ENCODE results near the gene ENTPD6. TPM values are rescaled to one million over a fixed set of nuclear protein-coding genes. Genes with fewer than 3 reads are reported as not detected.

The ENTPD6 gene
- total and polyA plus RNA-seq, 2 donors (not counting 1 experiment from before 2014, with no cell fraction given) = 64.4 to 79.8 TPM

DNA sequence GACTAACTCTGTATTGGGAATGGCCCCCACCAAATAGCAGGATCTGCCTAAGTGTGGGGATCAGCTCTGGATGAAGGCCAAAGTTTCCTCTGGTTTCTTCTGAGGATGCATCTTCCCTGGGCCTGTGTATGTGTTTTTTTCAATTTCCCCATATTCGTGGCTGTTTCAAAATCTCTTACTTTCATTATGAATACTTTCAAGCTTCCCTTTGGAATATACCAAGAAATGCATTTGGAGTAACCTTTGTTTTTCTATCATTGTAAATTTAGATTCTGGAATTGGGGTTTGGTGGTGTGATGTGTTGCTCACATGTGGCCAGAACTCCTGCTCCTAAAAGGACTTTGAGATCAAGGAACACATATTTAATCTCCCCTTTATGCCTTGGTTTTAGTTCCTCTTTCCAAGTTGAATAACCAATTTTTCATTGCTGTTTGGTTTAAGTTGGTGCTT lies 8.4 kb downstream of the ENTPD6 start:
- Mint-ChIP-seq H3K4me3 (peak overlapping the region; percentile 62), H3K4me1 (peaks cover 33% of the 10 kb centered on the region), H3K27ac (peak overlapping the region; percentile 12), H3K9me3 (ENCODE audit: insufficient read depth) (no peaks in the 10 kb centered on the region), H3K27me3 (no peaks in the 10 kb centered on the region)
- Histone ChIP-seq H3K4me2 (replicated peaks; ENCODE audit: low read depth, low read length, poor library complexity, severe bottlenecking) (peak overlapping the region; percentile 62), H3K9ac (ENCODE audit: low read length) (peak overlapping the region; percentile 40), H3K27ac (ENCODE audit: low read length in 2 of 2) (no peak overlapping the region), H3K4me1 (ENCODE audit: control insufficient read depth in 2 of 2, insufficient read depth in 2 of 2, low read length in 2 of 2) (peaks cover 15 to 17% of the 10 kb centered on the region in 2 donors), H3K27me3 (replicated peaks in 1 of 4; ENCODE audit: control extremely low read depth in 1 of 4, control insufficient read depth in 3 of 4, insufficient read depth in 4 of 4, low read length in 3 of 4) (no peaks in the 10 kb centered on the region), H3K36me3 (replicated peaks in 1 of 2; ENCODE audit: control extremely low read depth in 1 of 2, control insufficient read depth in 1 of 2, extremely low read depth in 1 of 2, insufficient read depth in 2 of 2, low read length in 1 of 2) (no peaks in the 10 kb centered on the region), H3K79me2 (ENCODE audit: control insufficient read depth, insufficient read depth, low read length) (peaks cover 38% of the 10 kb centered on the region), H3K4me3 (ENCODE audit: control extremely low read depth in 1 of 5, extremely low read depth in 1 of 5, insufficient read depth in 1 of 5, low read depth in 2 of 5, low read length in 4 of 5) (peak overlapping the region in 1 of 5 experiments; percentile 9), H3K9me3 (ENCODE audit: control extremely low read depth in 1 of 3, control insufficient read depth in 2 of 3, insufficient read depth in 1 of 3, low read length in 2 of 3) (no peaks in the 10 kb centered on the region), H2AFZ (ENCODE audit: insufficient read depth, low read depth, low read length, poor library complexity, severe bottlenecking) (no peak overlapping the region), H4K20me1 (ENCODE audit: control insufficient read depth, insufficient read depth, low read length, poor library complexity, severe bottlenecking) (peaks cover 18% of the 10 kb centered on the region)
- DNase-seq = peak; percentile 42
- intact Hi-C loops (cut with micrococcal nuclease) = no loop called here
- TF ChIP-seq, protein P1, sequence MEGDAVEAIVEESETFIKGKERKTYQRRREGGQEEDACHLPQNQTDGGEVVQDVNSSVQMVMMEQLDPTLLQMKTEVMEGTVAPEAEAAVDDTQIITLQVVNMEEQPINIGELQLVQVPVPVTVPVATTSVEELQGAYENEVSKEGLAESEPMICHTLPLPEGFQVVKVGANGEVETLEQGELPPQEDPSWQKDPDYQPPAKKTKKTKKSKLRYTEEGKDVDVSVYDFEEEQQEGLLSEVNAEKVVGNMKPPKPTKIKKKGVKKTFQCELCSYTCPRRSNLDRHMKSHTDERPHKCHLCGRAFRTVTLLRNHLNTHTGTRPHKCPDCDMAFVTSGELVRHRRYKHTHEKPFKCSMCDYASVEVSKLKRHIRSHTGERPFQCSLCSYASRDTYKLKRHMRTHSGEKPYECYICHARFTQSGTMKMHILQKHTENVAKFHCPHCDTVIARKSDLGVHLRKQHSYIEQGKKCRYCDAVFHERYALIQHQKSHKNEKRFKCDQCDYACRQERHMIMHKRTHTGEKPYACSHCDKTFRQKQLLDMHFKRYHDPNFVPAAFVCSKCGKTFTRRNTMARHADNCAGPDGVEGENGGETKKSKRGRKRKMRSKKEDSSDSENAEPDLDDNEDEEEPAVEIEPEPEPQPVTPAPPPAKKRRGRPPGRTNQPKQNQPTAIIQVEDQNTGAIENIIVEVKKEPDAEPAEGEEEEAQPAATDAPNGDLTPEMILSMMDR (IDR thresholded peaks at IDR 0.05) = no peak
- no peak for TF ChIP-seq EZH2 (IDR thresholded peaks at IDR 0.05; ENCODE audit: borderline replicate concordance, insufficient read depth, low read depth, low read length, poor library complexity, severe bottlenecking)
- CTCF ChIA-PET = interaction anchor here (0.8 to 1.3 kb wide), 2 partner anchors 10 to 25 kb away, joined by 3 read pairs; no protein-coding TSS in a partner anchor
- POLR2A ChIA-PET = no interaction called here
- WGBS (ENCODE audit: insufficient coverage) = no CpG with 5 or more reads among the region's 1 CpG
- ATAC-seq (ENCODE audit: low read depth) = no peak

DNA sequence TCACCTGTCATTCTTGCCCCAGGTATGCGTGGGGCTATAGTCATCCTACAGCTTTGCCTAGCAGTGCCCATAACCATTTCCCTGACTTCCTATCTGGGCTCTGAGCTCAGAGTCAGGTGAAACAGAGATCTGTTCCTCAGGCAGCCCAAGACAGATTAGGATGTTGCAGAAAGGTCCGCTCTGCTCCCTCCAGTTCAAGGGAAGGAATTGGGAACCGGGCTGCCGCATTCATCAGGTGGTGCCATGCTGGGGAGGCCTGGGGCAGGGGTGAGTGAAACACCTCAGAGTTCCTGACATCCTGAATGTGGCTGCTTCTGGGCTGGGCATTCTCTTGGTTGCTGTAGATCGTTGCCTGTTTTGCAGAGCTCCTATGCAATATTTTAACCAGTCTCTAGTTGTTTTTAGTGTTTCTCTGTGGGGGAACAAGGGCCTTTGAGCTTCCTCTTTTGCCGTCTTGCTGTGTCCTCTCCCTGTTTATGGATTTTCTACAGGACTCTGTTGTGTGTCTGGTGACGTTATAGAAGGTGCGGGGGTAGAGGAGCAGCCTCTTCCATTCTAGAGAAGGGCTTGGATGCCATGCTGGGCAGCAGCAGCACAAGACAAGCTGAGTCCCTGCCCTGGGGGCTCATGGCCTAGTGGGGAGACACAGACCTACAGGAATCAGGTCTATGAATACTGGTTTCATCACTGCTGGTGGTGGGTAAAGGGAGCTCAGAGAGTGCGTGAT lies 9.2 kb downstream of the ENTPD6 start:
- no peak overlapping the region for H3K27ac Mint-ChIP-seq
- H3K4me3 ChIP-seq (ENCODE audit: control extremely low read depth in 1 of 5, extremely low read depth in 1 of 5, insufficient read depth in 1 of 5, low read depth in 2 of 5, low read length in 4 of 5) = no peak overlapping the region
- no peaks in the 10 kb centered on the region for H3K36me3 ChIP-seq (replicated peaks in 1 of 2; ENCODE audit: control extremely low read depth in 1 of 2, control insufficient read depth in 1 of 2, extremely low read depth in 1 of 2, insufficient read depth in 2 of 2, low read length in 1 of 2)
- H3K27me3 Mint-ChIP-seq = no peaks in the 10 kb centered on the region
- H3K4me3 Mint-ChIP-seq = no peak overlapping the region
- H3K4me2 ChIP-seq (replicated peaks; ENCODE audit: low read depth, low read length, poor library complexity, severe bottlenecking) = peak overlapping the region; percentile 62
- no peak overlapping the region for H3K9ac ChIP-seq (ENCODE audit: low read length)
- 79% methylated on average over 8 of the region's 9 CpGs for WGBS (ENCODE audit: insufficient coverage)
- H3K27me3 ChIP-seq (replicated peaks in 1 of 4; ENCODE audit: control extremely low read depth in 1 of 4, control insufficient read depth in 3 of 4, insufficient read depth in 4 of 4, low read length in 3 of 4) = no peaks in the 10 kb centered on the region
- peaks cover 38% of the 10 kb centered on the region for H3K79me2 ChIP-seq (ENCODE audit: control insufficient read depth, insufficient read depth, low read length)
- H3K9me3 Mint-ChIP-seq (ENCODE audit: insufficient read depth) = no peaks in the 10 kb centered on the region
- H3K4me1 Mint-ChIP-seq = peaks cover 28% of the 10 kb centered on the region
- peaks cover 18% of the 10 kb centered on the region for H4K20me1 ChIP-seq (ENCODE audit: control insufficient read depth, insufficient read depth, low read length, poor library complexity, severe bottlenecking)
- H3K27ac ChIP-seq (ENCODE audit: low read length in 2 of 2) = no peak overlapping the region
- ATAC-seq (ENCODE audit: low read depth) (no peak), DNase-seq (no peak)
- H2AFZ ChIP-seq (ENCODE audit: insufficient read depth, low read depth, low read length, poor library complexity, severe bottlenecking) = no peak overlapping the region
- TF ChIP-seq, protein P1 (IDR thresholded peaks at IDR 0.05) = no peak
- TF ChIP-seq EZH2 (IDR thresholded peaks at IDR 0.05; ENCODE audit: borderline replicate concordance, insufficient read depth, low read depth, low read length, poor library complexity, severe bottlenecking) = no peak
- no peaks in the 10 kb centered on the region for H3K9me3 ChIP-seq (ENCODE audit: control extremely low read depth in 1 of 3, control insufficient read depth in 2 of 3, insufficient read depth in 1 of 3, low read length in 2 of 3)
- intact Hi-C loops (cut with micrococcal nuclease) = no loop called here
- POLR2A ChIA-PET = no interaction called here
- H3K4me1 ChIP-seq (ENCODE audit: control insufficient read depth in 2 of 2, insufficient read depth in 2 of 2, low read length in 2 of 2) = peaks cover 15 to 17% of the 10 kb centered on the region in 2 donors
- CTCF ChIA-PET = no interaction called here

Measured in B cell (primary cell).